Pancreas (tissue), 10 donors: Measurements from ENCODE around the gene C11orf86. TPM values are rescaled to one million over a fixed set of nuclear protein-coding genes. Genes with fewer than 3 reads are reported as not detected.
"Not testable (repeated sequence)": the region's sequence is repeated elsewhere in the genome, so short reads cannot be mapped to it uniquely, and the experiment has no call there.

Source experiments
- ATAC-seq, 4 donors: fragments of 200-7000 bp; cut with Tn5 transposase; one replicate each; pipeline versions ENCODE4 v1.8.0 to v1.9.1; 2020; ENCODE audit warnings: mild to moderate bottlenecking in 4 of 4, moderate library complexity in 4 of 4
- DNase-seq, 6 donors: peaks; one replicate each; pipeline ENCODE4 v3.0.0-alpha.2; 2020
- FAIRE-seq: peaks from 2 replicates; lab custom pipeline; 2012; peaks lifted over from hg19 to GRCh38; lab: Jason Lieb, UNC
- H3K27ac ChIP-seq, 4 donors: fragments of 200-600 bp; sonication (generic); 1 replicate in 3 of 4; 2 replicates in 1 of 4; pipeline versions ENCODE4 v1.5.0 to v1.8.0; 2020
- H3K27me3 ChIP-seq, 4 donors: fragments of 200-600 bp; one replicate each; pipeline ENCODE4 v1.8.0; 2021
- H3K36me3 ChIP-seq, 3 donors: fragments of 200-600 bp; sonication (generic) in 1 of 3; one replicate each; pipeline versions ENCODE4 v1.5.0 to v1.8.0; 2020 to 2021
- H3K4me1 ChIP-seq, 3 donors: fragments of 200-600 bp; one replicate each; pipeline ENCODE4 v1.8.0; 2021
- H3K4me3 ChIP-seq, 4 donors: fragments of 200-600 bp; sonication (generic) in 2 of 4; one replicate each; pipeline versions ENCODE4 v1.5.0 to v1.8.0; 2020 to 2021
- H3K9me3 ChIP-seq, 4 donors: fragments of 200-600 bp; one replicate each; pipeline ENCODE4 v1.8.0; 2021
- CTCF ChIP-seq, 4 donors: fragments of 200-600 bp; sonication (generic) in 3 of 4; IDR thresholded peaks; one replicate each; pipeline versions ENCODE4 v1.5.0 to v1.8.0; 2021; ENCODE audit warnings: antibody characterized with exemption in 4 of 4
- WGBS, 2 donors: extraction: QIAGEN DNeasy Blood & Tissue Kit; methylation state at CpG; one replicate each; pipeline ENCODE4 v1.1.7; 2013; 5-methylcytosine and 5-hydroxymethylcytosine counted together
- intact Hi-C, 3 donors: fragments of 100-400 bp; cut with DNase I; formaldehyde crosslinking; loops; one replicate each; pipeline versions ENCODE4 v1.11.1 to v1.14.2; 2022
- polyA plus RNA-seq, 2 donors: library from polyadenylated mRNA; stranded (reverse); fragments of 200-250 nt; gene quantifications; one replicate each; pipeline ENCODE4 v1.2.3, GENCODE V29; 2013
- total RNA-seq, 6 donors: library from RNA; stranded (reverse); fragmentation: NEBNext Ultra II Directional in 4 of 6; extraction: Animal tissue kit (Norgen Biotek cat#: 25700) in 4 of 6; gene quantifications; one replicate each; pipeline versions ENCODE4 v1.2.1 to v1.2.4, GENCODE V29; 2021 to 2023
- donor health status: healthy with polysubstance abuse.
- donor health status: DM: no; HTN: no; CAD: no; lungs with moderate emphysema.
- donor health status: DM: no; HTN: no; CAD: no.
- donor health status: control.
- donor health status: control.
- donor health status: Bipolar disorder and iron deficiency.
- donor health status: DM: yes; HTN: yes; CAD: no.
- donor health status: DM: no; HTN: no; CAD: no.
- donor health status: DM: no; HTN: no; CAD: no.
- donor health status: DM: yes; HTN: yes; CAD: no.

The C11orf86 gene
- total and polyA plus RNA-seq, 8 donors: 0.07 to 0.38 TPM; not detected in 6

DNA sequence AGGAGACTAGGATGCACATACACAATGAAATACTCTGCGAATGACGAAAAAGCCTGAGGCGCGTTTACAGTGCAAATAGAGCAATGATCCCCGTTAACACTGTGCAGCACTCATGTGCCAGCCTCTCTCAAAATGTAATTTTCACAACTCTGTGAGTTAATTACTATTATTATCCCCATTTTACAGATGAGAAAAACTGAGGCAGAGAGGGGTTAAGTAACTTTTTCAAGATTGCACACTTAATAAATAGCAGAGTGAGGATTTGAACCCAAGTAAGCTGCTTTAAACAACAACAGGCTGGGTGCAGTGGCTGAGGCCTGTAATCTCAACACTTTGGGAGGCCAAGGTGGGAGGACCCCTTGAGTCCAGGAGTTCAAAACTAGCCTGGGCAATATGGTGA, 26.2 kb downstream of the C11orf86 start:
- 91 to 95% methylated on average over 5 of the region's 5 CpGs for WGBS, 2 donors
- H3K27me3 ChIP-seq: no peaks in the 10 kb centered on the region
- no peaks in the 10 kb centered on the region for H3K4me1 ChIP-seq
- ATAC-seq (no peak), DNase-seq (no peak), FAIRE-seq (no peak)
- H3K4me3 ChIP-seq: no peak overlapping the region
- H3K9me3 ChIP-seq: no peaks in the 10 kb centered on the region
- intact Hi-C loops: loop anchor here in 1 of 3 donors (10.0 kb wide), 1 partner anchor 247 kb away; no protein-coding TSS in a partner anchor
- no peak for TF ChIP-seq CTCF (IDR thresholded peaks at IDR 0.05)
- H3K36me3 ChIP-seq: no peaks in the 10 kb centered on the region
- no peak overlapping the region for H3K27ac ChIP-seq

GRCh38 chr11:67002297-67002913, 27.3 kb downstream of the C11orf86 start:
- FAIRE-seq: no peak
- no peak for TF ChIP-seq CTCF (IDR thresholded peaks at IDR 0.05)

GRCh38 chr11:67002921-67003411, 27.9 kb downstream of the C11orf86 start:
- DNase-seq (no peak), FAIRE-seq (no peak), ATAC-seq (peak in 2 of 4 donors; percentile 31 to 38)
- Histone ChIP-seq H3K27me3 (no peaks in the 10 kb centered on the region), H3K27ac (no peak overlapping the region), H3K9me3 (no peaks in the 10 kb centered on the region), H3K4me1 (no peaks in the 10 kb centered on the region), H3K4me3 (no peak overlapping the region), H3K36me3 (no peaks in the 10 kb centered on the region)
- no peak for TF ChIP-seq CTCF (IDR thresholded peaks at IDR 0.05)
- WGBS, 2 donors: 69 to 80% methylated on average over 5 of the region's 5 CpGs
- intact Hi-C loops: loop anchor here in 1 of 3 donors (10.0 kb wide), 1 partner anchor 248 kb away; no protein-coding TSS in a partner anchor

More at GRCh38 chr11:67002297-67002913, 27.3 kb downstream of the C11orf86 start:
- 60 to 63% methylated on average over 8 of the region's 8 CpGs for WGBS, 2 donors
- Histone ChIP-seq H3K4me1 (no peaks in the 10 kb centered on the region), H3K36me3 (no peaks in the 10 kb centered on the region), H3K27ac (peak overlapping the region in 1 of 4 donors; percentile 12), H3K27me3 (no peaks in the 10 kb centered on the region), H3K9me3 (no peaks in the 10 kb centered on the region), H3K4me3 (no peak overlapping the region)
- ATAC-seq (no peak), DNase-seq (no peak)
- intact Hi-C loops: loop anchor here in 1 of 3 donors (10.0 kb wide), 1 partner anchor 248 kb away; no protein-coding TSS in a partner anchor

DNA sequence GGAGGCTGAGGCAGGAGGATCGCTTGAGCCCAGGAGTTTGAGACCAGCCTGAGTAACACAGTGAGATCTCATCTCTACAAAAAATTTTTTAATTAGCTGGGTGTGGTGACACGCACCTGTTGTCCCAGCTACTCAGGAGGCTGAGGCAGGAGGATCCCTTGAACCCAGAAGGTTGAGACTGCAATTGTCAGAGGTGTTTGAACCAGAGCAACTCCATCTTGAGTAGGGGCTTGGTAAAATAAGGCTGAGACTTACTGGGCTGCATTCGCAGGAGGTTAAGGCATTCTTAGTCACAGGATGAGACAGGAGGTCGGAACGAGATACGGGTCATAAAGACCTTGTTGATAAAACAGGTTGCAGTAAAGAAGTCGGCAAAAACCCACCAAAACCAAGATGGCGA, 30.1 kb downstream of the C11orf86 start:
- WGBS, 2 donors: 85 to 94% methylated on average over 8 of the region's 8 CpGs
- not testable (repeated sequence) for H3K9me3 ChIP-seq, H3K27me3 ChIP-seq, ATAC-seq, H3K36me3 ChIP-seq, H3K27ac ChIP-seq, H3K4me1 ChIP-seq, DNase-seq, FAIRE-seq, H3K4me3 ChIP-seq
- intact Hi-C loops: loop anchor here in 1 of 3 donors (10.0 kb wide), 1 partner anchor 250 kb away; no protein-coding TSS in a partner anchor

DNA sequence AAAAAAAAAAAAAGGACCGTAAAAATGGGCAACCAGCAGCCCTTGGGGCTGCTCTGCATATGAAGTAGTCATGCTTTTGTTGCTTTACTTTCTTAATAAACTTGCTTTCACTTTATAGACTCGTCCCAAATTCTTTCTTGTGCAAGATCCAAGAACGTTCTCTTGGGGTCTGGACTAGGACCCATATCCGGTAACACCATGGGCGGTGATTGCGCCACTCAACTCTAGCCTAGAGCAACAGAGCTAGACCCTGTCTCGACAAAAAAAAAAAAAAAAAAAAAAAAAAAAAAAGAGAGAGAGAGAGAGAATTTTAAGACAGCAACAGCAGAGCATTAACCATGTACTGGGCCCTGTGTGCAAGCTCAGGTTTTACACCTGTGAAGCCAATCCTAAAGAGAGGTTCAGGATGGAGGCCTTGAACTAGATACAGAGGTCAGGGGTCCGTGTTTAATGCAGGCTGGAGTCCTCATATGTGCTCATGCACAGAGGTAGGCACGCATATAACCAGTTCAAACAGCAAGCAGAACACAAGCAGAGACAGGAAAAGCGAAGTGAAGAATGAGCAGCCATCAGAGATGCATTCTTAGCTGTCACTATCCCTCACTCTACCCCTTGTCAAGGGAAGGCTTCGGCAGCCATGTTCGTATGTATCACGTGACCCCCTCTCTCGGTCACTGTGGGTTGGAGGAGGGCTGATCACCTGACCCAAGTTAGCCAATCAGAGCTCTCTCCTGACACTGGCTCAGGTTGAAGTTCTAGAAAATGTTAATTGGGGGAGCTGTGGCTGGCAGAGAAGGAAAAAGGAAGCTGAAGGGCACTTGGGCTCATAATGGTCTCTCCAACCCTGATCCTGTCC, 31.2 kb downstream of the C11orf86 start:
- no peaks in the 10 kb centered on the region for H3K36me3 ChIP-seq
- H3K4me3 ChIP-seq: no peak overlapping the region
- H3K9me3 ChIP-seq: no peaks in the 10 kb centered on the region
- WGBS, 2 donors: 85 to 91% methylated on average over 13 to 14 of the region's 14 CpGs
- no peak for TF ChIP-seq CTCF (IDR thresholded peaks at IDR 0.05)
- no peaks in the 10 kb centered on the region for H3K27me3 ChIP-seq
- DNase-seq (no peak), ATAC-seq (peak in 1 of 4 donors; percentile 50), FAIRE-seq (no peak)
- intact Hi-C loops: loop anchor here in 1 of 3 donors (10.0 kb wide), 1 partner anchor 251 kb away; no protein-coding TSS in a partner anchor
- H3K4me1 ChIP-seq: no peaks in the 10 kb centered on the region
- H3K27ac ChIP-seq: no peak overlapping the region
